Common myeloid progenitor, CD34-positive (primary cell): Measurements from ENCODE around the gene PMFBP1.

Experiments
- CTCF ChIA-PET: fragments of 350-600 bp; sonication (Branson Sonifier 250); formaldehyde crosslinking; loops from one replicate; lab custom pipeline; 2021; ENCODE audit warnings: antibody characterized with exemption; lab: Charles Lee
- POLR2A ChIA-PET: fragments of 350-600 bp; sonication (Branson Sonifier 250); formaldehyde crosslinking; loops from one replicate; lab custom pipeline; 2021; ENCODE audit warnings: antibody characterized with exemption; lab: Charles Lee
- DNase-seq, 3 donors: peaks; one replicate each; pipeline versions ENCODE4 v3.0.0 to v3.0.0-alpha.2; 2013
- H3K27ac ChIP-seq, 2 experiments: 1 replicate in 1 of 2; 2 replicates in 1 of 2; pipeline ENCODE4 v1.7.0; 2013; ENCODE audit warnings: inconsistent platforms in 2 of 2, low read length in 2 of 2, mild to moderate bottlenecking in 2 of 2, low read depth in 1 of 2, moderate library complexity in 1 of 2; ENCODE audit not compliant: severe bottlenecking in 2 of 2, insufficient read depth in 1 of 2, poor library complexity in 1 of 2
- H3K27me3 ChIP-seq, 5 experiments: replicated peaks in 2 of 5; 1 replicate in 3 of 5; 2 replicates in 2 of 5; pipeline versions ENCODE4 v1.6.1 to v1.7.0; 2013; ENCODE audit warnings: low read length in 4 of 5, mild to moderate bottlenecking in 2 of 5, moderate library complexity in 2 of 5, inconsistent platforms in 1 of 5; ENCODE audit not compliant: insufficient read depth in 5 of 5, control insufficient read depth in 4 of 5
- H3K36me3 ChIP-seq, 4 experiments: 1 replicate in 2 of 4; 2 replicates in 2 of 4; pipeline versions ENCODE4 v1.6.1 to v1.7.0; 2013; ENCODE audit warnings: low read length in 3 of 4, control low read depth in 1 of 4, mild to moderate bottlenecking in 1 of 4; ENCODE audit not compliant: control insufficient read depth in 4 of 4, insufficient read depth in 4 of 4
- H3K4me1 ChIP-seq, 4 experiments: 1 replicate in 3 of 4; 2 replicates in 1 of 4; pipeline versions ENCODE4 v1.6.1 to v1.7.1; 2013; ENCODE audit warnings: low read length in 3 of 4, mild to moderate bottlenecking in 3 of 4, control low read depth in 1 of 4, inconsistent platforms in 1 of 4, moderate library complexity in 1 of 4; ENCODE audit not compliant: control insufficient read depth in 4 of 4, insufficient read depth in 4 of 4; ENCODE audit errors: control extremely low read depth in 1 of 4
- H3K4me3 ChIP-seq, 7 experiments: 1 replicate in 4 of 7; 2 replicates in 3 of 7; pipeline versions ENCODE4 v1.5.1 to v1.7.0; 2013; ENCODE audit warnings: mild to moderate bottlenecking in 7 of 7, low read length in 6 of 7, moderate library complexity in 6 of 7, inconsistent platforms in 2 of 7, low read depth in 2 of 7, control low read depth in 1 of 7; ENCODE audit not compliant: insufficient read depth in 4 of 7, control insufficient read depth in 1 of 7; ENCODE audit errors: extremely low read depth in 1 of 7
- H3K9me3 ChIP-seq, 5 experiments: 1 replicate in 4 of 5; 2 replicates in 1 of 5; pipeline versions ENCODE4 v1.6.1 to v1.7.1; 2013; ENCODE audit warnings: low read length in 4 of 5, mild to moderate bottlenecking in 2 of 5, inconsistent platforms in 1 of 5, low read depth in 1 of 5, moderate library complexity in 1 of 5; ENCODE audit not compliant: control insufficient read depth in 4 of 5, insufficient read depth in 2 of 5; ENCODE audit errors: control extremely low read depth in 1 of 5
- WGBS: methylation state at CpG from one replicate; pipeline ENCODE4 v1.1.5; 2013; ENCODE audit not compliant: insufficient coverage; 5-methylcytosine and 5-hydroxymethylcytosine counted together

Gene PMFBP1

GRCh38 chr16:72120026-72120425 lies 51.9 kb downstream of the PMFBP1 start:
- Histone ChIP-seq H3K4me3 (no peak overlapping the region), H3K9me3 (no peaks in the 10 kb centered on the region), H3K36me3 (peaks cover 0 to 2% (median 0%) of the 10 kb centered on the region in 4 experiments), H3K4me1 (peaks cover 0 to 6% (median 2%) of the 10 kb centered on the region in 4 experiments), H3K27ac (no peak overlapping the region), H3K27me3 (no peaks in the 10 kb centered on the region)
- ChIA-PET CTCF (interaction anchor here (3.0 kb wide), 1 partner anchor 9 kb away, joined by 14 read pairs; no protein-coding TSS in a partner anchor), POLR2A (no interaction called here)
- DNase-seq: no peak
- WGBS: 100% methylated on average over 4 of the region's 5 CpGs

DNA sequence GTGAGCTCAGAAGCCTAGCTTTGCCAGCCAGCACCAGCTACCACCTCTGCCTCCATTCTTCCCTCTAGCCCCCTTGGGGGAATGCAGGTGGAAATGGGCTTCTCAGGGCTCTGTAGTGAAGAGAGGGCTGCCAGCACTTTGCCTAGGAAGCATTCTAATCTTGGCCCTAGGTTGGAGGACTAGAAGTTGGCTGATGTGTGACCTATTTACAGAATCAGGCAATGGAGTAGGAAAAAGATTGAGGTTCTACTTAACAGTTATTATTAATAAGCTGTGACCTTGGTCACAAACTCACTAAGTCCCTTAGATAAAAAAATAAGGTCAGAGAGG lies 58.4 kb downstream of the PMFBP1 start:
- Histone ChIP-seq H3K4me3 (no peak overlapping the region), H3K9me3 (no peaks in the 10 kb centered on the region), H3K4me1 (no peaks in the 10 kb centered on the region), H3K27me3 (no peaks in the 10 kb centered on the region), H3K36me3 (peaks cover 21 to 53% (median 43%) of the 10 kb centered on the region in 4 experiments), H3K27ac (no peak overlapping the region)
- no peak for DNase-seq
- POLR2A ChIA-PET: no interaction called here
- CTCF ChIA-PET: interaction anchor here (2.4 kb wide), 1 partner anchor 11 kb away, joined by 10 read pairs; no protein-coding TSS in a partner anchor

GRCh38 chr16:72112906-72113615 lies 58.9 kb downstream of the PMFBP1 start:
- no peak overlapping the region for H3K27ac ChIP-seq
- no peaks in the 10 kb centered on the region for H3K27me3 ChIP-seq
- no peaks in the 10 kb centered on the region for H3K9me3 ChIP-seq
- H3K4me1 ChIP-seq: no peaks in the 10 kb centered on the region
- DNase-seq: no peak
- H3K4me3 ChIP-seq: no peak overlapping the region
- POLR2A ChIA-PET: no interaction called here
- WGBS: 96% methylated on average over 3 of the region's 7 CpGs
- CTCF ChIA-PET: interaction anchor here (2.4 kb wide), 1 partner anchor 12 kb away, joined by 10 read pairs; no protein-coding TSS in a partner anchor
- peaks cover 26 to 58% (median 48%) of the 10 kb centered on the region in 4 experiments for H3K36me3 ChIP-seq

DNA sequence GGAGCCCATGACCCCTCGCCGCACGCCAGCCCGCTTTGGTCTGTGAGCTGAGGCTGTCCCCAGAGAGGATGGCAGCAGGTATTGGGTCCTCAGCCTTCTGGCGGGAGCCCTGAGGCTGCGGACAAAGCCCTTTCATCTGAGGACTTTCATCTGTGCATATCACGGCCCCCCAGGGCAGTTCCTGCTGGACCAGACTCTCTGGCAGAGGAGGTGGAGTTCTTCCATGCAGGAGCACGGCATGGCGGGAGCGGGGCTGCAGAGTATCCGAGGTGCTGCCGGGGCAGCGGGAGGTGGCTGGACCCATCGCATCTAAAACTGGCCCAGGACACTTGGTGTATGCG lies 59.5 kb downstream of the PMFBP1 start:
- Histone ChIP-seq H3K9me3 (no peaks in the 10 kb centered on the region), H3K4me3 (no peak overlapping the region), H3K27ac (no peak overlapping the region), H3K4me1 (no peaks in the 10 kb centered on the region), H3K27me3 (no peaks in the 10 kb centered on the region), H3K36me3 (peaks cover 28 to 65% (median 54%) of the 10 kb centered on the region in 4 experiments)
- CTCF ChIA-PET: interaction anchor here (1.1 to 1.6 kb wide), 3 partner anchors 10 to 46 kb away, joined by 3 read pairs; no protein-coding TSS in a partner anchor
- no peak for DNase-seq
- WGBS: 99% methylated on average over 15 of the region's 15 CpGs
- POLR2A ChIA-PET: no interaction called here

DNA sequence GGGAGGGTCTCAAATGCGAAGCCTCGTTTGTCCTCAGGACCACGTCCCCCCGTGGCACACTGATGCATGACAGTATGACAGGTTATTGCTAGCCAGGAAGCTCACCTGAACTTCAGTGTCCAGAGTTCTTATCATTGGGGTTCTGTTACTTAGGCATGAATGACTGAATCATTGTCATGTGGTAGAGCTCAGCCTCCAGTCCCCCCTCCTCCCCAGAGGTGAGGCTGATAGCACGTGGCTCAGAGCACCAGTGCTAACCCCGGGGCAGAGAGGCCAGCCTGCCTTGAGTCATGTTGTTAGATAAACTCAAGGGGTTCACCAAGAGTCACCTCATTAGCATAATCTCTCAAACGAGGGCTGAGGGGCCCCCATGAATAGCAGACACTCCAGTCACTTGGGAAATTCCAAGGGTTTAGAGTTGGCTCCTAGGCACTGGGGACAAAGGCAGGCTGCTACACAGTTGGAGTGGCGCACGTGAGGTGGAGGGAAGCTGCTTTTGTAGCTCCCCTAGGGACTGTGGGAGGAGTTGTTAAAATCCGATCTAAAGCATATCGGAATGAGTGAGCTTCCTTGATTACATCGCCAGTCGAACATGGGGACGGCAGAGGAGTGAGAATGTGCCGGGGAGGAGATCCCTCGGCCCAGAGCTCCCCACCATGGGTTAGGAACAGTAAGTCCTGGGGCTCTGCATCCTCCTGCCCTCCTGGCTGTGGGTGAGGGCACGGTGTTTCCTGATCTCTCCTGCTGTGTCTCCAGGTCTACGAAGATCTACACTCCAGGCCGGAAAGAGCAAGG lies 60.1 kb downstream of the PMFBP1 start:
- Histone ChIP-seq H3K27ac (no peak overlapping the region), H3K9me3 (no peaks in the 10 kb centered on the region), H3K36me3 (peaks cover 29 to 70% (median 58%) of the 10 kb centered on the region in 4 experiments), H3K4me1 (no peaks in the 10 kb centered on the region), H3K27me3 (no peaks in the 10 kb centered on the region), H3K4me3 (no peak overlapping the region)
- no peak for DNase-seq
- WGBS: 97% methylated on average over 17 of the region's 19 CpGs
- POLR2A ChIA-PET: no interaction called here
- CTCF ChIA-PET: interaction anchor here (0.5 to 1.6 kb wide), 5 partner anchors 10 to 591 kb away, joined by 3 to 5 read pairs (median 3); no protein-coding TSS in a partner anchor

DNA sequence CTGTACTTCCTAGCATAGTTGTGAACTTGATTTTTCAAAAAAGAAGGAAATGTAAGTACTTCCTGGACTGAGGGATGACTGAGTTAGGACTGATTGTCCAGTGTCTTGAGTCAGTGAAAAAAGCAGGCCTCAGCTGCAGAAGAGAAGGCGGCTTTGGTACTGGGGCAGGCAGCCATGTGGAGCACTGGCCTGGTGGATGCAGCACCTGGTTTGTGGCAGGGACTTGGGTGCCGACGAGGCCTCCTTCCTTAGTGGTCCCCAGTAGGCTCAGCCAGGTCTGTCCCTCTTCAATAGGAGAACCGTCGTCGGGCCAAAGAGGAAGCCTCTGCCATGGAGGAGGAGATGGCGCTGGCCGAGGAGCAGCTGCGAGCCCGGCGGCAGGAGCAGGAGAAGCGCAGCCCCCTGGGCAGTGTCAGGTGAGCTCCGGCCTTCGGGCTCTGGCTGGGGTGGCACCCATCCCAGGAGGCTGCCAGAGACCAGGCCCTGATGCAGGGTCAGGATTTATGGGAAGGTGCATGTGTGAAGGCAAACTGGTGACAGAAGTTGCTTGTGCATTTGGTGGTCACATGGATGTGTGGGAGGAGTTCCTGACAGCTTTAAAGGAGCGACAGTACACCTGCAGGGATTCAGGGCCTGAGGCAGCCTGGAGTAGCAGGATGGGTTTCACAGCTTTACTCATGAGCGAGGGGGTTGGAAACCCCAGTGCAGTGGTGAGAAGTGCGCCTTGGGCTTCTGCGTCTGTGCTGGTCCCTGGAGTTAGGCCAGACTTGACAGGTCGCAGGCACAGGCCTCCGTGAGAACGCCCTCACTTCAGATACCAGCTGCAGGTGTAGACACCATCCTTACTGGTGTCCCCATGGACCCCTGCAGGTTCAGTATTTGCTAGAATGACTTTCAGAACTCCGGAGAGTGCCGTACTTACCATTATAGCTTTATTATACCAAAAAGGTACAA lies 61.0 kb downstream of the PMFBP1 start:
- WGBS: 97% methylated on average over 20 of the region's 23 CpGs
- ChIA-PET CTCF (interaction anchor here (0.5 to 1.6 kb wide), 4 partner anchors 9 to 592 kb away, joined by 3 to 5 read pairs (median 3); no protein-coding TSS in a partner anchor), POLR2A (no interaction called here)
- no peaks in the 10 kb centered on the region for H3K27me3 ChIP-seq
- no peak overlapping the region for H3K4me3 ChIP-seq
- no peaks in the 10 kb centered on the region for H3K4me1 ChIP-seq
- DNase-seq: no peak
- H3K27ac ChIP-seq: no peak overlapping the region
- H3K36me3 ChIP-seq: peaks cover 29 to 79% (median 65%) of the 10 kb centered on the region in 4 experiments
- no peaks in the 10 kb centered on the region for H3K9me3 ChIP-seq
